CD14-positive monocyte (primary cell): ENCODE measurements around the gene ABHD5. TPM values are rescaled to one million over a fixed set of nuclear protein-coding genes. Genes with fewer than 3 reads are reported as not detected.

Experiments used
- DNase-seq, 3 donors: peaks; one replicate each; pipeline ENCODE4 v3.0.0-alpha.2; 2011 to 2022
- H2AFZ ChIP-seq: 2 replicates; pipeline ENCODE4 v1.6.0; 2012; ENCODE audit warnings: mild to moderate bottlenecking, low read depth, low read length, inconsistent platforms; ENCODE audit not compliant: insufficient read depth, poor library complexity, severe bottlenecking
- H3K27ac ChIP-seq, 2 donors: 1 replicate in 1 of 2; 2 replicates in 1 of 2; pipeline ENCODE4 v1.5.1; 2012 to 2013; ENCODE audit warnings: low read length in 2 of 2, control low read depth in 1 of 2, inconsistent platforms in 1 of 2, low read depth in 1 of 2, mild to moderate bottlenecking in 1 of 2
- H3K27me3 ChIP-seq, 2 donors: one replicate each; pipeline versions ENCODE4 v1.6.0 to v1.6.1; 2011 to 2013; ENCODE audit warnings: low read length in 2 of 2; ENCODE audit not compliant: control insufficient read depth in 2 of 2, insufficient read depth in 2 of 2
- H3K36me3 ChIP-seq, 2 donors: replicated peaks in 1 of 2; 1 replicate in 1 of 2; 2 replicates in 1 of 2; pipeline versions ENCODE4 v1.5.1 to v1.6.1; 2012 to 2013; ENCODE audit warnings: low read length in 2 of 2, control low read depth in 1 of 2, inconsistent platforms in 1 of 2, mild to moderate bottlenecking in 1 of 2; ENCODE audit not compliant: insufficient read depth in 2 of 2, control insufficient read depth in 1 of 2
- H3K4me1 ChIP-seq, 2 donors: 1 replicate in 1 of 2; 2 replicates in 1 of 2; pipeline versions ENCODE4 v1.5.1 to v1.6.1; 2012 to 2013; ENCODE audit warnings: low read length in 2 of 2, control low read depth in 1 of 2, inconsistent platforms in 1 of 2, mild to moderate bottlenecking in 1 of 2, moderate library complexity in 1 of 2; ENCODE audit not compliant: insufficient read depth in 2 of 2, control insufficient read depth in 1 of 2
- H3K4me2 ChIP-seq: replicated peaks from 2 replicates; pipeline ENCODE3; 2012; ENCODE audit warnings: low read length, moderate library complexity, mild to moderate bottlenecking; ENCODE audit not compliant: poor library complexity, severe bottlenecking; ENCODE audit errors: extremely low read depth
- H3K4me3 ChIP-seq, 3 experiments: fragments of 200-600 bp in 1 of 3; sonication (generic) in 1 of 3; replicated peaks in 1 of 3; 1 replicate in 2 of 3; 2 replicates in 1 of 3; pipeline ENCODE4 v1.5.1; 2011 to 2013; ENCODE audit warnings: low read length in 3 of 3, mild to moderate bottlenecking in 3 of 3, control low read depth in 2 of 3, low read depth in 2 of 3, inconsistent platforms in 1 of 3, moderate library complexity in 1 of 3
- H3K79me2 ChIP-seq: 2 replicates; pipeline ENCODE4 v1.6.0; 2012; ENCODE audit warnings: mild to moderate bottlenecking, control low read depth, inconsistent platforms, low read length, moderate library complexity; ENCODE audit not compliant: insufficient read depth
- H3K9ac ChIP-seq: 2 replicates; pipeline ENCODE4 v1.6.0; 2017; ENCODE audit warnings: low read length, mild to moderate bottlenecking; ENCODE audit not compliant: insufficient read depth, poor library complexity, severe bottlenecking
- H3K9me3 ChIP-seq, 2 donors: replicated peaks in 1 of 2; 1 replicate in 1 of 2; 2 replicates in 1 of 2; pipeline versions ENCODE4 v1.5.1 to v1.6.1; 2012 to 2013; ENCODE audit warnings: low read length in 2 of 2, control low read depth in 1 of 2; ENCODE audit not compliant: control insufficient read depth in 1 of 2, insufficient read depth in 1 of 2
- H4K20me1 ChIP-seq: 2 replicates; pipeline ENCODE4 v1.6.0; 2012; ENCODE audit warnings: mild to moderate bottlenecking, low read length, control low read depth, moderate library complexity; ENCODE audit not compliant: insufficient read depth
- H3K27ac Mint-ChIP-seq, 7 donors: one replicate each; pipeline ENCODE4 v1.8.0; 2020; ENCODE audit warnings: mild to moderate bottlenecking in 7 of 7, mixed read lengths in 7 of 7, moderate library complexity in 6 of 7, inconsistent platforms in 2 of 7
- H3K27me3 Mint-ChIP-seq, 3 donors: one replicate each; pipeline ENCODE4 v1.8.0; 2021 to 2022; ENCODE audit warnings: low read depth in 3 of 3, mild to moderate bottlenecking in 3 of 3, mixed read lengths in 3 of 3, moderate library complexity in 3 of 3, inconsistent platforms in 1 of 3
- H3K36me3 Mint-ChIP-seq, 2 donors: one replicate each; pipeline ENCODE4 v1.8.0; 2020; ENCODE audit warnings: mixed read lengths in 2 of 2, inconsistent platforms in 1 of 2, mild to moderate bottlenecking in 1 of 2
- H3K4me1 Mint-ChIP-seq: one replicate; pipeline ENCODE4 v1.8.0; 2020; ENCODE audit warnings: mild to moderate bottlenecking, mixed read lengths
- H3K4me3 Mint-ChIP-seq, 2 donors: one replicate each; pipeline ENCODE4 v1.8.0; 2020; ENCODE audit warnings: mild to moderate bottlenecking in 2 of 2, mixed read lengths in 2 of 2, moderate library complexity in 1 of 2
- H3K9me3 Mint-ChIP-seq, 7 donors: one replicate each; pipeline ENCODE4 v1.8.0; 2020 to 2022; ENCODE audit warnings: mixed read lengths in 7 of 7, mild to moderate bottlenecking in 6 of 7, moderate library complexity in 6 of 7, inconsistent platforms in 2 of 7
- WGBS: methylation state at CpG from one replicate; pipeline ENCODE4 v1.1.5; 2013; ENCODE audit warnings: missing lambda C conversion rate; ENCODE audit not compliant: insufficient coverage; 5-methylcytosine and 5-hydroxymethylcytosine counted together
- intact Hi-C, 2 donors: fragments of 100-400 bp; cut with micrococcal nuclease; formaldehyde crosslinking; loops; one replicate each; pipeline versions ENCODE4 v1.15.0 to v1.15.1; 2023
- polyA plus RNA-seq, 3 donors: library from polyadenylated mRNA; depleted of rRNA in 1 of 3; unstranded in 2 of 3; stranded (reverse) in 1 of 3; fragments of 300-500 nt in 2 of 3; fragments of >200 nt in 1 of 3; fragmentation: Illumina TruSeq in 2 of 3; gene quantifications; 1 replicate in 2 of 3; 2 replicates in 1 of 3; pipeline ENCODE4 v1.2.3, GENCODE V29; 2012 to 2021
- TF ChIP-seq, protein P1 (sequence below): fragments of 200-600 bp; IDR thresholded peaks from one replicate; pipeline ENCODE4 v1.8.0; 2022; ENCODE audit warnings: antibody characterized with exemption, mild to moderate bottlenecking

ABHD5 gene
- polyA plus RNA-seq, 3 donors, result 32.9 to 40.0 (median 34.5) TPM

DNA sequence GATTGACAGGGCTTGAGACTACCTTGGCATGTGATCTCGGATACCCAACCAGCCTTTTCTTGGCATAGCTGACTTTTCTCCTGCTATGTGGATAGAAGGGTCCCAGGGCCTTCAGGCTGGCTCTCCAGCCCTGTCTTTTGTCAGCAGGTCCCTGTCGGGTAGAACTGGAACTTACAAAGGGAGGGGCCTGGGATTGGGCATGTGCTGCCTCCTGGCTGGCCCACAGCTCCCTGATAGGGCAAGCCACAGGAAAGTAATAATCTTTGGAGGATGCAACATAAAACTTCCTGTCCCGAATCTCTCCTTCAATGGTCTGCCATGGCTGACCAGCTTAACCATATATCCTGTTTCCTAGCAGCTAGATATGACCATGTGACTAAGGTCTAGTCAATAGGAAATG is 89.1 kb downstream of the ABHD5 start:
- H3K4me1 ChIP-seq, result no peaks in the 10 kb centered on the region
- H3K4me1 Mint-ChIP-seq, result no peaks in the 10 kb centered on the region
- no peak overlapping the region for H3K27ac ChIP-seq
- H3K9me3 ChIP-seq, result no peaks in the 10 kb centered on the region
- TF ChIP-seq, protein P1, sequence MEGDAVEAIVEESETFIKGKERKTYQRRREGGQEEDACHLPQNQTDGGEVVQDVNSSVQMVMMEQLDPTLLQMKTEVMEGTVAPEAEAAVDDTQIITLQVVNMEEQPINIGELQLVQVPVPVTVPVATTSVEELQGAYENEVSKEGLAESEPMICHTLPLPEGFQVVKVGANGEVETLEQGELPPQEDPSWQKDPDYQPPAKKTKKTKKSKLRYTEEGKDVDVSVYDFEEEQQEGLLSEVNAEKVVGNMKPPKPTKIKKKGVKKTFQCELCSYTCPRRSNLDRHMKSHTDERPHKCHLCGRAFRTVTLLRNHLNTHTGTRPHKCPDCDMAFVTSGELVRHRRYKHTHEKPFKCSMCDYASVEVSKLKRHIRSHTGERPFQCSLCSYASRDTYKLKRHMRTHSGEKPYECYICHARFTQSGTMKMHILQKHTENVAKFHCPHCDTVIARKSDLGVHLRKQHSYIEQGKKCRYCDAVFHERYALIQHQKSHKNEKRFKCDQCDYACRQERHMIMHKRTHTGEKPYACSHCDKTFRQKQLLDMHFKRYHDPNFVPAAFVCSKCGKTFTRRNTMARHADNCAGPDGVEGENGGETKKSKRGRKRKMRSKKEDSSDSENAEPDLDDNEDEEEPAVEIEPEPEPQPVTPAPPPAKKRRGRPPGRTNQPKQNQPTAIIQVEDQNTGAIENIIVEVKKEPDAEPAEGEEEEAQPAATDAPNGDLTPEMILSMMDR, result no peak
- H3K36me3 ChIP-seq, result no peaks in the 10 kb centered on the region
- no peak overlapping the region for H3K4me3 ChIP-seq
- H4K20me1 ChIP-seq, result no peaks in the 10 kb centered on the region
- DNase-seq, result no peak
- H2AFZ ChIP-seq, result no peak overlapping the region
- 83% methylated on average over 2 of the region's 3 CpGs for WGBS
- H3K79me2 ChIP-seq, result no peaks in the 10 kb centered on the region
- H3K4me3 Mint-ChIP-seq, result no peak overlapping the region
- no peaks in the 10 kb centered on the region for H3K36me3 Mint-ChIP-seq
- no peaks in the 10 kb centered on the region for H3K27me3 ChIP-seq
- H3K9ac ChIP-seq, result no peak overlapping the region
- H3K27ac Mint-ChIP-seq, result no peak overlapping the region
- H3K27me3 Mint-ChIP-seq, result peaks cover 0 to 3% (median 3%) of the 10 kb centered on the region in 3 donors
- H3K4me2 ChIP-seq, result no peak overlapping the region
- H3K9me3 Mint-ChIP-seq, result peaks cover 0 to 3% (median 1%) of the 10 kb centered on the region in 7 donors
- intact Hi-C loops, result no loop called here

DNA sequence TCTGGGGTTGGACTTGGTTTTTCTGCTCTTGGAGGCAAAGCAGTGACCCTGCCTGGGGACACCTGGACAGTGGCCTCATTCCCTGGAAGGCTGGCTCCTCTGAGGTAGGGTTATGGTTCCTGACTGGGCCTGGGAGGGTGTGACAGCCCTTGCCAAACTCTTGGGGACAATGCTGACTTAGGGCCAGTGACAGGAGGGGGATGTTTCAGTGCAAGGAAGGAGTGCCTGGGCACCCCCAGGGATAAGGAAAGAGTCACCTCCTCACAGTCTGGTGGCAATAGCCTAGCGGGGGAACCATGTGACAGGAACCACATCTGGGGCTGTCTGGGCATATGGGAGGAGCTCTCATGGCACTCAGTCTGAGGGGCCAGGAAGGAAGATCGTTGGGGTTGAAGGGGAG is 91.8 kb downstream of the ABHD5 start:
- Mint-ChIP-seq H3K9me3 (peaks cover 0 to 3% (median 1%) of the 10 kb centered on the region in 7 donors), H3K27ac (no peak overlapping the region), H3K4me3 (no peak overlapping the region), H3K36me3 (no peaks in the 10 kb centered on the region), H3K27me3 (peaks cover 0 to 7% (median 3%) of the 10 kb centered on the region in 3 donors), H3K4me1 (no peaks in the 10 kb centered on the region)
- TF ChIP-seq, protein P1, result no peak
- Histone ChIP-seq H2AFZ (no peak overlapping the region), H3K9ac (no peak overlapping the region), H3K4me1 (no peaks in the 10 kb centered on the region), H3K27ac (no peak overlapping the region), H3K4me3 (no peak overlapping the region), H4K20me1 (no peaks in the 10 kb centered on the region), H3K27me3 (no peaks in the 10 kb centered on the region), H3K9me3 (no peaks in the 10 kb centered on the region), H3K36me3 (no peaks in the 10 kb centered on the region), H3K79me2 (no peaks in the 10 kb centered on the region), H3K4me2 (no peak overlapping the region)
- DNase-seq, result no peak
- intact Hi-C loops, result no loop called here
- 10% methylated on average over 2 of the region's 2 CpGs for WGBS

Other genes with a start within 250 kb of the ABHD5 start
- 10 to 100 TPM; 11.2 to 24.8 (median 21.6) TPM for gene ANO10, start 68.9 kb upstream of the ABHD5 start, polyA plus RNA-seq